IgD-negative memory B cell (primary cell): ENCODE results near the gene NCKAP1. TPM values are rescaled to one million over a fixed set of nuclear protein-coding genes. Genes with fewer than 3 reads are reported as not detected.
"Not testable (repeated sequence)": the region's sequence is repeated elsewhere in the genome, so short reads cannot be mapped to it uniquely, and the experiment has no call there.

Source experiments
- H3K27ac Mint-ChIP-seq, 3 donors: one replicate each; pipeline ENCODE4 v1.8.0; 2020 to 2022; ENCODE audit warnings: mild to moderate bottlenecking in 3 of 3, mixed read lengths in 3 of 3, moderate library complexity in 1 of 3
- H3K27me3 Mint-ChIP-seq: one replicate; pipeline ENCODE4 v1.8.0; 2021; ENCODE audit warnings: mixed read lengths
- H3K36me3 Mint-ChIP-seq: one replicate; pipeline ENCODE4 v1.8.0; 2020; ENCODE audit warnings: mild to moderate bottlenecking, mixed read lengths
- H3K4me1 Mint-ChIP-seq, 3 donors: one replicate each; pipeline ENCODE4 v1.8.0; 2020 to 2022; ENCODE audit warnings: mixed read lengths in 3 of 3, mild to moderate bottlenecking in 1 of 3
- H3K4me3 Mint-ChIP-seq, 4 donors: one replicate each; pipeline ENCODE4 v1.8.0; 2020 to 2022; ENCODE audit warnings: mild to moderate bottlenecking in 4 of 4, mixed read lengths in 4 of 4, moderate library complexity in 3 of 4
- H3K9me3 Mint-ChIP-seq, 3 donors: one replicate each; pipeline ENCODE4 v1.8.0; 2020 to 2021; ENCODE audit warnings: mixed read lengths in 3 of 3, mild to moderate bottlenecking in 1 of 3
- polyA plus RNA-seq: library from polyadenylated mRNA; unstranded; fragments of 300-500 nt; fragmentation: Illumina TruSeq; gene quantifications from one replicate; pipeline ENCODE4 v1.2.3, GENCODE V29; 2021

Gene NCKAP1
- polyA plus RNA-seq, 1 donor from 2014 or later = 0.03 TPM

- Mint-ChIP-seq H3K27me3 (peaks cover 6% of the 10 kb centered on the region), H3K27ac (no peak overlapping the region), H3K9me3 (peaks cover 0 to 3% (median 0%) of the 10 kb centered on the region in 3 donors), H3K36me3 (no peaks in the 10 kb centered on the region), H3K4me1 (no peaks in the 10 kb centered on the region), H3K4me3 (no peak overlapping the region)
These were observed 38.8 kb downstream of the NCKAP1 start for GRCh38 chr2:182999348-183000028.

GRCh38 chr2:182994228-182994912 lies 43.9 kb downstream of the NCKAP1 start:
- Mint-ChIP-seq H3K9me3 (peaks cover 0 to 3% (median 0%) of the 10 kb centered on the region in 3 donors), H3K4me3 (no peak overlapping the region), H3K4me1 (no peaks in the 10 kb centered on the region), H3K36me3 (no peaks in the 10 kb centered on the region), H3K27me3 (peaks cover 7% of the 10 kb centered on the region), H3K27ac (no peak overlapping the region)

GRCh38 chr2:182982941-182983340 lies 55.3 kb downstream of the NCKAP1 start:
- Mint-ChIP-seq H3K4me1 (no peaks in the 10 kb centered on the region), H3K9me3 (no peaks in the 10 kb centered on the region), H3K4me3 (no peak overlapping the region), H3K27ac (no peak overlapping the region), H3K27me3 (peaks cover 2% of the 10 kb centered on the region), H3K36me3 (no peaks in the 10 kb centered on the region)

GRCh38 chr2:182981475-182981874 lies 56.8 kb downstream of the NCKAP1 start:
- H3K36me3 Mint-ChIP-seq, H3K4me3 Mint-ChIP-seq, H3K9me3 Mint-ChIP-seq, H3K27ac Mint-ChIP-seq, H3K27me3 Mint-ChIP-seq, H3K4me1 Mint-ChIP-seq: not testable (repeated sequence)

- H3K27ac Mint-ChIP-seq = no peak overlapping the region
- H3K4me1 Mint-ChIP-seq = no peaks in the 10 kb centered on the region
- H3K4me3 Mint-ChIP-seq = no peak overlapping the region
- no peaks in the 10 kb centered on the region for H3K9me3 Mint-ChIP-seq
- H3K36me3 Mint-ChIP-seq = no peaks in the 10 kb centered on the region
- peaks cover 2% of the 10 kb centered on the region for H3K27me3 Mint-ChIP-seq
These were observed 57.6 kb downstream of the NCKAP1 start for GRCh38 chr2:182980652-182981051.

- no peak overlapping the region for H3K4me3 Mint-ChIP-seq
- H3K9me3 Mint-ChIP-seq = no peaks in the 10 kb centered on the region
- H3K36me3 Mint-ChIP-seq = no peaks in the 10 kb centered on the region
- no peaks in the 10 kb centered on the region for H3K4me1 Mint-ChIP-seq
- no peak overlapping the region for H3K27ac Mint-ChIP-seq
- H3K27me3 Mint-ChIP-seq = peaks cover 2% of the 10 kb centered on the region
These were observed 58.1 kb downstream of the NCKAP1 start for GRCh38 chr2:182980115-182980514.

- Mint-ChIP-seq H3K36me3 (no peaks in the 10 kb centered on the region), H3K4me1 (peaks cover 0 to 3% (median 2%) of the 10 kb centered on the region in 3 donors), H3K27ac (no peak overlapping the region), H3K27me3 (peaks cover 2% of the 10 kb centered on the region), H3K9me3 (no peaks in the 10 kb centered on the region), H3K4me3 (no peak overlapping the region)
These were observed 60.8 kb downstream of the NCKAP1 start for GRCh38 chr2:182977463-182977862.

- Mint-ChIP-seq H3K27ac (no peak overlapping the region), H3K4me3 (no peak overlapping the region), H3K36me3 (no peaks in the 10 kb centered on the region), H3K27me3 (peaks cover 2% of the 10 kb centered on the region), H3K9me3 (peaks cover 0 to 1% (median 0%) of the 10 kb centered on the region in 3 donors), H3K4me1 (peaks cover 5 to 10% (median 9%) of the 10 kb centered on the region in 3 donors)
These were observed 64.6 kb downstream of the NCKAP1 start for GRCh38 chr2:182973441-182974352.

- Mint-ChIP-seq H3K9me3 (peaks cover 0 to 1% (median 0%) of the 10 kb centered on the region in 3 donors), H3K36me3 (no peaks in the 10 kb centered on the region), H3K4me3 (no peak overlapping the region), H3K27ac (no peak overlapping the region), H3K4me1 (peaks cover 5 to 10% (median 9%) of the 10 kb centered on the region in 3 donors), H3K27me3 (peaks cover 4% of the 10 kb centered on the region)
These were observed 65.7 kb downstream of the NCKAP1 start for GRCh38 chr2:182972548-182972942.

- Mint-ChIP-seq H3K4me3 (no peak overlapping the region), H3K4me1 (peaks cover 5 to 10% (median 9%) of the 10 kb centered on the region in 3 donors), H3K27ac (no peak overlapping the region), H3K27me3 (peaks cover 4% of the 10 kb centered on the region), H3K9me3 (peaks cover 0 to 1% (median 0%) of the 10 kb centered on the region in 3 donors), H3K36me3 (no peaks in the 10 kb centered on the region)
These were observed 66.3 kb downstream of the NCKAP1 start for GRCh38 chr2:182971820-182972547.

- H3K36me3 Mint-ChIP-seq = no peaks in the 10 kb centered on the region
- H3K4me3 Mint-ChIP-seq = peak overlapping the region in 1 of 4 donors; percentile 24
- peaks cover 5 to 10% (median 9%) of the 10 kb centered on the region in 3 donors for H3K4me1 Mint-ChIP-seq
- peaks cover 4% of the 10 kb centered on the region for H3K27me3 Mint-ChIP-seq
- H3K9me3 Mint-ChIP-seq = peaks cover 0 to 1% (median 0%) of the 10 kb centered on the region in 3 donors
- no peak overlapping the region for H3K27ac Mint-ChIP-seq
These were observed 67.8 kb downstream of the NCKAP1 start for GRCh38 chr2:182970486-182970885.

- Mint-ChIP-seq H3K36me3 (no peaks in the 10 kb centered on the region), H3K27me3 (peaks cover 4% of the 10 kb centered on the region), H3K9me3 (peaks cover 0 to 1% (median 0%) of the 10 kb centered on the region in 3 donors), H3K27ac (no peak overlapping the region), H3K4me3 (no peak overlapping the region), H3K4me1 (peaks cover 3 to 10% (median 9%) of the 10 kb centered on the region in 3 donors)
These were observed 69.8 kb downstream of the NCKAP1 start for GRCh38 chr2:182968493-182968892.

GRCh38 chr2:182966356-182966755 lies 71.9 kb downstream of the NCKAP1 start:
- H3K27me3 Mint-ChIP-seq, H3K27ac Mint-ChIP-seq: not testable (repeated sequence)

GRCh38 chr2:182962641-182963040 lies 75.6 kb downstream of the NCKAP1 start:
- no peaks in the 10 kb centered on the region for H3K27me3 Mint-ChIP-seq
- H3K36me3 Mint-ChIP-seq = no peaks in the 10 kb centered on the region
- no peaks in the 10 kb centered on the region for H3K9me3 Mint-ChIP-seq
- H3K4me1 Mint-ChIP-seq = no peaks in the 10 kb centered on the region
- no peak overlapping the region for H3K4me3 Mint-ChIP-seq
- H3K27ac Mint-ChIP-seq = no peak overlapping the region

More at GRCh38 chr2:182966356-182966755, 71.9 kb downstream of the NCKAP1 start:
- H3K36me3 Mint-ChIP-seq, H3K9me3 Mint-ChIP-seq, H3K4me1 Mint-ChIP-seq, H3K4me3 Mint-ChIP-seq: not testable (repeated sequence)
